Measurements from ENCODE around the gene CAMK1D. TPM values are rescaled to one million over a fixed set of nuclear protein-coding genes. Genes with fewer than 3 reads are reported as not detected.

The CAMK1D gene
- total RNA-seq, 1 donor = 11.2 TPM

DNA sequence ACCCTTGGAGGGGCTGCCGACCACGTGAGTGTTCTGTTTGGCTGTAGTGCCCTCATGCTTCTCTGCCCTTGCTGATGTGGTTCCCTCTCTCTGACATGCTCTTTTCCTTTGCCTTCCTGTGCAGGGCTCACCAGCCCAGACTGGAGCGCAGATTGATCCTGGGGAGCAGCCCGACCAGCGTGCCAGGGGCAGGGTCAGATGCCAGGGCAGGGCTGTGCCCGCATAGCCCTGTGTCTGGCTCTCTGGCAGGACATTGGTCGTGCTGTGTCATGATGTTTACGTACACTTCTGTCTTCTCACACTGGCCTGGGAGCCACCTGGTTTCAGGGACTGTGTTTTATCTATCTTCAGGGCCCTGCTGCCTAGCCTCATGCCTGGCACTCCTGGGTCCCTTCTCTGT is 300.8 kb downstream of the CAMK1D start:
- H3K27me3 ChIP-seq (ENCODE audit: insufficient read depth, low read length) = peaks cover 4% of the 10 kb centered on the region
- no peak overlapping the region for H3K27ac ChIP-seq (ENCODE audit: low read depth, low read length)
- H2AFZ ChIP-seq (ENCODE audit: low read length) = no peak overlapping the region

DNA sequence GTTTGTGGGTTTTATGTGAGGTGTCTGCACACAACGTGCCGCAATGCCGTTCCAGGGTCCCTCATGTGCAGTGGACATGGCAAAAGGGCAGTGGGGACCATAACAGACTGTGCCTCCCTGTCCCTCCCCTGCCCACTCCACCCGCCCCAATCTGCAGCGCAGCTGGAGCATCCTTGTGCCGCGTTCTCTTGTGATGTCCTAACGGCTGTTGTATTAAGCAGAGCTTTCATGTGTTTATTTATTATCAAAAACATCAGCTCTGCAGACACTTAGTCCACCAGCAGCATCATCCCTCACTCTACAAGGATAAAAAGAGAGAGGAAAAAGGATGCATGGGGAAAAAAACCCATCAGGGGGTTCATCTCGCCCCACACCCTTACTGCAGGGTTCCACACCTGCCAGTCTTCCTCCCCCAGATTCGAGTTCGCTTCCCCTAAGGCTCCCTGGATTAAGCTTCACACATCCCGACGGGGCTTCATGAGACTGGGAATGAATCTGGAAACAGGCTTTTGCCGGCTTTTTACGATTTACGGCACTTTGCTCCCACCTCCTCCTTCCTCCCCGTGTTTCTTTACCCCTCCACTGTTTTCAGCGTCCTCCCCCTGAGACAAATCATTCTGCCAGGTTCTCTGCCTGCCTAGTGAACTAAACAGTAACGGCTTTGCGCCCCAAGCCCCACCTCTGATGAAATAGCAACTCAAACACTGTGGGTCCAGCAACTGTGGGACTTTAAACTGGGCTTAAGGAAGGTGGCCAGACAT is 301.4 kb downstream of the CAMK1D start:
- Histone ChIP-seq H2AFZ (ENCODE audit: low read length) (no peak overlapping the region), H3K79me2 (ENCODE audit: insufficient read depth, low read length) (no peaks in the 10 kb centered on the region), H3K4me2 (ENCODE audit: insufficient read depth, low read length) (no peak overlapping the region), H3K36me3 (ENCODE audit: insufficient read depth, low read length) (no peaks in the 10 kb centered on the region), H4K20me1 (ENCODE audit: insufficient read depth, low read length) (no peaks in the 10 kb centered on the region), H3K4me3 (ENCODE audit: insufficient read depth, low read length) (no peak overlapping the region), H3K27ac (ENCODE audit: low read depth, low read length) (no peak overlapping the region), H3K9me3 (ENCODE audit: low read depth, low read length) (peaks cover 2% of the 10 kb centered on the region), H3K27me3 (ENCODE audit: insufficient read depth, low read length) (no peaks in the 10 kb centered on the region), H3K4me1 (ENCODE audit: insufficient read depth, low read length) (no peaks in the 10 kb centered on the region)
- no peak for DNase-seq (ENCODE audit: insufficient read length, low spot score, missing footprints)
- TF ChIP-seq, protein P1, sequence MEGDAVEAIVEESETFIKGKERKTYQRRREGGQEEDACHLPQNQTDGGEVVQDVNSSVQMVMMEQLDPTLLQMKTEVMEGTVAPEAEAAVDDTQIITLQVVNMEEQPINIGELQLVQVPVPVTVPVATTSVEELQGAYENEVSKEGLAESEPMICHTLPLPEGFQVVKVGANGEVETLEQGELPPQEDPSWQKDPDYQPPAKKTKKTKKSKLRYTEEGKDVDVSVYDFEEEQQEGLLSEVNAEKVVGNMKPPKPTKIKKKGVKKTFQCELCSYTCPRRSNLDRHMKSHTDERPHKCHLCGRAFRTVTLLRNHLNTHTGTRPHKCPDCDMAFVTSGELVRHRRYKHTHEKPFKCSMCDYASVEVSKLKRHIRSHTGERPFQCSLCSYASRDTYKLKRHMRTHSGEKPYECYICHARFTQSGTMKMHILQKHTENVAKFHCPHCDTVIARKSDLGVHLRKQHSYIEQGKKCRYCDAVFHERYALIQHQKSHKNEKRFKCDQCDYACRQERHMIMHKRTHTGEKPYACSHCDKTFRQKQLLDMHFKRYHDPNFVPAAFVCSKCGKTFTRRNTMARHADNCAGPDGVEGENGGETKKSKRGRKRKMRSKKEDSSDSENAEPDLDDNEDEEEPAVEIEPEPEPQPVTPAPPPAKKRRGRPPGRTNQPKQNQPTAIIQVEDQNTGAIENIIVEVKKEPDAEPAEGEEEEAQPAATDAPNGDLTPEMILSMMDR (IDR thresholded peaks at IDR 0.05; ENCODE audit: extremely low read depth, low read depth, low read length) = no peak

More for the DNA sequence above, 300.8 kb downstream of the CAMK1D start:
- DNase-seq (ENCODE audit: insufficient read length, low spot score, missing footprints) = no peak
- Histone ChIP-seq H3K4me1 (ENCODE audit: insufficient read depth, low read length) (no peaks in the 10 kb centered on the region), H3K4me2 (ENCODE audit: insufficient read depth, low read length) (no peak overlapping the region), H3K36me3 (ENCODE audit: insufficient read depth, low read length) (no peaks in the 10 kb centered on the region), H4K20me1 (ENCODE audit: insufficient read depth, low read length) (no peaks in the 10 kb centered on the region), H3K79me2 (ENCODE audit: insufficient read depth, low read length) (no peaks in the 10 kb centered on the region), H3K4me3 (ENCODE audit: insufficient read depth, low read length) (no peak overlapping the region), H3K9me3 (ENCODE audit: low read depth, low read length) (peaks cover 2% of the 10 kb centered on the region)
- TF ChIP-seq, protein P1 (IDR thresholded peaks at IDR 0.05; ENCODE audit: extremely low read depth, low read depth, low read length) = no peak

DNA sequence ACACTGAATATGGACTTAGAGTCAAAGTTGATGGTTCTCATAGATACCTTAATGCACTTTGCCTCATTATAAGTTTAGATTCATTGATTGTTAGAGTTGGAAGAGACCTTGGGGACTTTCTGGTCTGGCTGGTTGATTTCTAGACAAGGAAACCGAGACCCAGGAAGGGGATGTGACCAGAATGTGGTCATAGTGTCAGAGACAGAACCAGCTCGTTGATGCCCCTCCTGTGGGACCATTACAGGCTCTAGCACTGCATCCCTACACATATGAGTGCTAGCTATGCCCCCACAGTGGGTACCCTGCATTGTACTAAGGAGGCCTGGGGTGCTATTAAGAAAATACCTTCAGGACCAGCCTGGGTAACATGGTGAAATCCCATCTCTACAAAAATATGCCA is 306.6 kb downstream of the CAMK1D start:
- Histone ChIP-seq H3K4me3 (ENCODE audit: insufficient read depth, low read length) (no peak overlapping the region), H4K20me1 (ENCODE audit: insufficient read depth, low read length) (no peaks in the 10 kb centered on the region), H3K4me1 (ENCODE audit: insufficient read depth, low read length) (no peaks in the 10 kb centered on the region), H3K4me2 (ENCODE audit: insufficient read depth, low read length) (no peak overlapping the region), H3K9me3 (ENCODE audit: low read depth, low read length) (peaks cover 2% of the 10 kb centered on the region), H3K36me3 (ENCODE audit: insufficient read depth, low read length) (no peaks in the 10 kb centered on the region), H3K27me3 (ENCODE audit: insufficient read depth, low read length) (no peaks in the 10 kb centered on the region), H3K27ac (ENCODE audit: low read depth, low read length) (no peak overlapping the region), H3K79me2 (ENCODE audit: insufficient read depth, low read length) (no peaks in the 10 kb centered on the region), H2AFZ (ENCODE audit: low read length) (no peak overlapping the region)
- TF ChIP-seq, protein P1 (IDR thresholded peaks at IDR 0.05; ENCODE audit: extremely low read depth, low read depth, low read length) = no peak
- DNase-seq (ENCODE audit: insufficient read length, low spot score, missing footprints) = no peak

DNA sequence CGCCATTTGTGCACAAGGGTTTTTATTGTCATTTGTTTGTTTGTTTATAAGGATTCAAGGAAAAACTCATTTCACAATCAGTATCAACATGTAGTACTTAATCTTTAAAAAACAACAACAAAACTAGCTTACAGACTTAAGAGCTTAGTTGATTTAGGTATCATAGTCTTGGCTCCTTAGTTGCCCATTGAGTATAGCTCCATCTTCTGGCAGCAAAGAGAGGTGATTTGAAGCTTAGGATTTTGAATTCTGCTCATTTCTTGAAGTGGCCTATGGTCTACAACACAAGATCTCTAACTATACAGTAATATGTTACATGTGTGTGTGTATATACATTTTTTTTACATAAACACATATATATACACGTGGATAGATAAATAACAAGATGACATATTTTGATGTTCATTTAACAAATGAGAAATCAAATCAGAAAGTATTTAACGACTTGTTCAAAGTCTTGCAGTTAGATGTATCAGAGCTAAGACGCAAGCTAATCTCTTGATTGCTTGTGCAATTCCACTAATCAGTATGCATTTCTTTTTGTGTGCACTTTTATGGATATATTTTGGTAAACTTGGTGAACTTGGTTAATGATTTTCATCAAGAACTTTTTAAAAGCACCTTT is 307.3 kb downstream of the CAMK1D start:
- H3K4me1 ChIP-seq (ENCODE audit: insufficient read depth, low read length) = no peaks in the 10 kb centered on the region
- no peak overlapping the region for H2AFZ ChIP-seq (ENCODE audit: low read length)

More for the DNA sequence above, 307.3 kb downstream of the CAMK1D start:
- Histone ChIP-seq H3K36me3 (ENCODE audit: insufficient read depth, low read length) (no peaks in the 10 kb centered on the region), H3K27me3 (ENCODE audit: insufficient read depth, low read length) (no peaks in the 10 kb centered on the region), H3K79me2 (ENCODE audit: insufficient read depth, low read length) (no peaks in the 10 kb centered on the region), H3K27ac (ENCODE audit: low read depth, low read length) (no peak overlapping the region), H3K4me2 (ENCODE audit: insufficient read depth, low read length) (no peak overlapping the region), H3K9me3 (ENCODE audit: low read depth, low read length) (peaks cover 2% of the 10 kb centered on the region), H4K20me1 (ENCODE audit: insufficient read depth, low read length) (no peaks in the 10 kb centered on the region), H3K4me3 (ENCODE audit: insufficient read depth, low read length) (no peak overlapping the region)
- TF ChIP-seq, protein P1 (IDR thresholded peaks at IDR 0.05; ENCODE audit: extremely low read depth, low read depth, low read length) = peak; percentile 82
- peak; percentile 87 for DNase-seq (ENCODE audit: insufficient read length, low spot score, missing footprints)

Data from osteoblast (primary cell).